Measurements from ENCODE around the gene NDNF. TPM values are rescaled to one million over a fixed set of nuclear protein-coding genes. Genes with fewer than 3 reads are reported as not detected.
A peak's percentile ranks its signal among the peaks of the same experiment; 100 is the strongest.

Gene NDNF, protein sequence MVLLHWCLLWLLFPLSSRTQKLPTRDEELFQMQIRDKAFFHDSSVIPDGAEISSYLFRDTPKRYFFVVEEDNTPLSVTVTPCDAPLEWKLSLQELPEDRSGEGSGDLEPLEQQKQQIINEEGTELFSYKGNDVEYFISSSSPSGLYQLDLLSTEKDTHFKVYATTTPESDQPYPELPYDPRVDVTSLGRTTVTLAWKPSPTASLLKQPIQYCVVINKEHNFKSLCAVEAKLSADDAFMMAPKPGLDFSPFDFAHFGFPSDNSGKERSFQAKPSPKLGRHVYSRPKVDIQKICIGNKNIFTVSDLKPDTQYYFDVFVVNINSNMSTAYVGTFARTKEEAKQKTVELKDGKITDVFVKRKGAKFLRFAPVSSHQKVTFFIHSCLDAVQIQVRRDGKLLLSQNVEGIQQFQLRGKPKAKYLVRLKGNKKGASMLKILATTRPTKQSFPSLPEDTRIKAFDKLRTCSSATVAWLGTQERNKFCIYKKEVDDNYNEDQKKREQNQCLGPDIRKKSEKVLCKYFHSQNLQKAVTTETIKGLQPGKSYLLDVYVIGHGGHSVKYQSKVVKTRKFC
- total RNA-seq (2014; rRNA removed; shearing (Covaris generic)): not detected in 2 replicates

DNA sequence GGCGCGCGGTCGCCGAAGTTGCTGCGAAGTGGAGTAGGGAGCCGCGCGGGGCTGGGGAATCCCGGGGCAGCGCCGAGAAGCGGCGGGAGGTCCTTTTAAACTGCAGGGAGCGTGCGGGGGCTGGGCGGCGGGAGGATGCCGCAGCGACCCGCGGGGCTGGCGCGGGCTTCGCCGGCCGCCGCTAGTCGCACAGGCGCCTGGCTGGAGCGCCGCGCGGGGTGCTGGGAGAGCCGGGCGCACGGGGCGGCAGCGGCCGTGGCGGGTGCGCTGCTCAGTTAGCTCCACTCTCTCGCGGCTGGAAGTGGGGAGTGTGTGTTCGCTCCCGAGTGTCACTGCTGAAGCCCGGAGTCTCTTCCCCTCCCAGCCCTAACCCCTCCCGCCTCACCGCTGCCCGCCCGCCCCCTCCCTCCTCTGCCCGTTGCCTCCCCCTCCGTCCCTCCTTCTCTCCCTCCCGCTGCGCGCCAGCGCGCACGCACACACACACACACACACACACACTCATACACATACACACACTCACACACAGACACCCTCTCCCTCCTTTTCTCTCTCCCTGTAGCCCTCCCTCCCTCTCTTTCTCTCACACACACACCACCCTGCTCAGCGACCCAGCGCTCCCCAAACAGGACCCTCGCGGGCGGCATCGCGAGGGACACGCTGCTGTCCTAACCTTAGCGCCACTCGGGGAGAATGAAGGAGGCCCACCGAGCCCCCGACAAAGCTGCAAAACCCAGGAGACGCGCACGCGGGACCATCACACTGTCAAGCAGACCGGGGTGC, at the start of gene NDNF:
TSS of gene NDNF (minus strand) at position 312 of the 780 bp plus-strand sequence. CDS start 26,698 bp downstream, outside the sequence.
- DNase-seq (ENCODE audit: low read depth): peak; percentile 16

DNA sequence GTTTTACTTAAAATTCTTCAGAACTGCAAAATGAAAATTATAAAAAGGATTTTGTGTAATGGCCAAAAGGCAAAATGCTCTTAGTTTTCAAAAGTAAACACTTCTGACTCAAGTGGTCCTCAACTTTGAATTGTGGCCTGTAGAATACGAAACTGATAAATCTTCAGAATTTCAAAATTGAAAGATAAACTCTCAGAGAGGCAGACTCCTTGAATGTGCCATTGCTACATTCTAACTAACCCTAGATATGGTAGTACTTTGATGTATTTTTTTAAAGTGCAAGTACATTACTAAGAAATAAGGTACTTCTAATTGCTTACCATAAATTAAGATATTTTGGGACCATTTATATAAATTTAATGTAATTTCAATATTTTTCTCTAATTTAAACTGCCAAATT, 47.4 kb upstream of the NDNF start:
- no peak for DNase-seq (ENCODE audit: low read depth)

DNA sequence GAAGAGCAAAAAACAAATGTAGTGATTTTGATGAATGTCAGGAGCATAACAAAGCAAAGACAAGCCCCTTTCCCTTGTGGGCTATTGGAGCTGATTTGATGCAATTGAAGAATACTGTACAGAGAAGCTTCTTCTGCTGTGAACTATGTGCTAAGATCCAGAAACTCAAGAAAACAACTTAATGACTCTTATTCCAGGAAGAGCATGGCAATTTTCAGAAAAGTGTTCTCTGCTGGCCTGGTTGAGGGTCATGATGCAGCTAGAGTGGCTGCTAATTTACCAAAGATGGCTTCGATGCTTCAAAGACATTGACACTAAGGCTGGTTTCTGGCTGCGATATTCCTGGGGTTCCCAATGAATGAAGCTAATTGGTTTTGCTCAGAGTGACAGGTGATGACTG, 46.0 kb upstream of the NDNF start:
- DNase-seq (ENCODE audit: low read depth): no peak

DNA sequence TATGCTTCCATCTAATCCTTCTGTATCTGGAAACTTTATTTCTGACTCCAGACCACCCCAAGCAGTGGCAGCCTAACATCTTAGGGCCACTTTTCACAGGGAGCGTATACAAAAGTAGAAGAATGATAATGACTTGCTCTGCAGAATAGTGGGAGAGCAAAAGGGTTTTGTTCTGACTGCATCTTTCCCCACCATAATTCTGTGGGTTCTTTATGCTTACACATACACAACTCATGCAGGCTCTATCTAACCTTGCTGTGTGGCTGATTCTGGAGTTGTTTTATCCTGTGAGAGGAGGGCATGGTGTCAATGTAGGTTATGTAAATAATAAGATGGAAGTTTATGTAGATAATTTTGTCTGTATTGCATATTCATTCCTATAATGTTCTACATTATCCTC, 42.4 kb upstream of the NDNF start:
- DNase-seq (ENCODE audit: low read depth): no peak

DNA sequence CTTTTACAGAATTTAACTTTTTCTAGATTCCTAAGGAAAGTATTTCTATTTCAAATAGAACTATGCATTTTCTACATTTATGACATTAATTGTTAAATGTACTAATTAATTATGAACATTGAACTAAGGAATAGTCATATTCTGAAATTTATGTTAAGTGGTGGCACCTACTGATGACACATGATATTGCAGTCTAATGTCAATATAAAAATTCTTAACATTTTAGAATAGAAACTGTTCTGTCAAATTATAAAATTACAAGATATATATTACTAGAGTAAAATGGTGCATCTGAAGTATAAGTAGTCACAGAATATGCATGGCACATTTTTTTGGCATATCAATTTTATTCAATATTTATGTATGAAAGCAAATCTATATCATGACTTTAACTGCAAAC, 40.2 kb upstream of the NDNF start:
- DNase-seq (ENCODE audit: low read depth): peak; percentile 1

DNA sequence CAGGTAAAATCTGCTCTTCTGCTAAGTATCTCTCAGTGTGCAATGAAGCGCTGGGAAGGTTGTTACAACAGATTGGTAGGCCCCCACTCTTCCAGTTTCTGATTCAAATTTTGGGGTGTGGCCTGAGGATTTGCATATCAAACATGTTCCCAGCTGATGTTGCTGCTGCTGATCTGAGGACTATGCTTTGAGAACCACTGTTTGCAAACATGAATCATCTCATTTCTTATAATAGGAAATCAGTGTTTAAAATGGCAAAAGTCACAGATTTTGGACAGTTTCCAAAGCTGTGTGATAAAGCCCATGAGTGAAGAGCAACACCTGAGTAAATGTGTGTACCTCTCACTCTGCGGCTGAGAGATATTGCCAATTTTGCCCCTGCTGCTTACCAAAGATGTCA, 36.2 kb upstream of the NDNF start:
- no peak for DNase-seq (ENCODE audit: low read depth)

DNA sequence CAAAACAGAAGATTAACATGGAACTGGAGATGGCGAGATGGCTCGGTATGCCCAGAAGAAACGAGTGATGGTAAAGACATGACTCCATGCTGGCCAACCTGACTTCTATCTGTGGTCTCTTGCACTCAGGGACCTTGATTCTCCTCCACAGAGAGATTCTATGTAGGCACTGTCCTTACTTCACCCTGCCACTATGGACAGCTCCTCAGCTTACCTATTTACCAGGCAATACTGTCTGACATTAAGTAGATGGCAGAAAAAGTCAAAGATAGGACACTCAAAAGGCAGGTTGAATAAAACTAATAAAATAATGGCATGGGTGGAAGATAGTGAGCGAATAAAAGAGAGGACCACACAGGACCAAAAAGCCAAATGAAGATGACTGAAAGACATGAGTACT, 35.2 kb upstream of the NDNF start:
- no peak for DNase-seq (ENCODE audit: low read depth)

DNA sequence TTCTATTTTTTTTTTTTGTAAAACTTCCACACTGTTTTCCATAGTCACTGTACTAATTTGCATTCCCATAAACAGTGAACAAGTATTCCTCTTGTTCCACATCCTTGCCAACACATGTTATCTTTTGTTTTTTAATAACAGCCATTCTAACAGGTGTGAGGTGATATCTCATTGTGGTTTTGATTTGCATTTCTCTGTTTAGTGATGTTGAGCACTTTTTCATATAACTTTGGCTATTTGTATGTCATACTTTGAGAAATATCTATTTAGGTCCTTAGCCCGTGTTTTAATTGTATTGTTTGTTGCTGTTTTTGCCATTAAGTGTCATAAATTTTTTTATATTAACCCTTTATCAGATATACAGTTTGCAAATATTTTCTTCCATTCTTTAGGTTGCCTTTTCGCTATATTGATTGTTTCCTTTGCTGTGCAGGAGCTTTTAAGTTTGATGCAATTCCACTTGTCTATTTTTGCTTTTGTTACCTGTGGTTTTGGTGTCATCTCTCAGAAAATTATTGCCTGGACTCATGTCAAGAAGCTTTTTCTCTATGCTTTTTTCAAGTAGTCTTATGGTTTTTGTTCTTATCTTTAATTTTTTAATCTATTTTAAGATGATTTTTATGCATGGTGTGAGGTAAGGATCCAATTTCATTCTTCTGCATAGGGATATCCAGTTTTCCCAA, 27.9 kb upstream of the NDNF start:
- DNase-seq (ENCODE audit: low read depth): no peak

DNA sequence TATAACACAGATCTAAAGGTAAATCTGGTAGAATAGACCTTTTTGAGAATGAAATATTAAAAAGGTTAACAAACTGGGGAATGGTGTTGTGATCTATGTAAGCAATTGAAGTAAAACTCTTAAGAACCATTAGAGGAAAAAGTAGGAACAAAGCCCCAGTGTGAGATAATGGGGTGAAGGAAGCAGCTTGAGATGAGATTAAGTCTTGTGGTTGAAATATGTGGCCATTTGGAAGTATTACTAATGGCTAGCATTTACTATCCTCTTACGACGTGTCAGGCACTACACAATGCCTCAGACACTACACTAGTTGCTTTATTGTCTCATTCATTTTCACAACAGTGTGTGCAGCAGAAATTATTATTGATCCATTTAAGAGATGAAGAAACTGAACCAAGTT, 25.9 kb upstream of the NDNF start:
- DNase-seq (ENCODE audit: low read depth): no peak

DNA sequence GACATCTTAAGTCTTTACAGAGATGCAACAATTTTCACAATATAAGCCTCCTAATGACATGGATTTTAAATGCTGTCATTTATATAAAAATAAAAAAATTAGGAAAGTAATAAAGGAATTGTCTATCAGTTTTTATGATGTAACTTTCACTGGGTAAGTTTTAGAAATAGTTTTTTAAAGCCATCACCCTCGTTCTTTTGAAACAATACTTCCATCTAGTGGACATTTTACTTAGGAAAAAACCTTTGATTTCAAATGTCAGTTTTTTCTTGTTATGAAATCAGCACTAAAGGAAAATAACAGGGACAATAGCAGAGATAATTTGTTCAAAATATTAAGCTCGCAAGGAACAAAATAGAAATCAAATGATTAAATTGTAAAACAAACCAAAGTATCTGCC, 24.3 kb upstream of the NDNF start:
- peak; percentile 17 for DNase-seq (ENCODE audit: low read depth)

DNA sequence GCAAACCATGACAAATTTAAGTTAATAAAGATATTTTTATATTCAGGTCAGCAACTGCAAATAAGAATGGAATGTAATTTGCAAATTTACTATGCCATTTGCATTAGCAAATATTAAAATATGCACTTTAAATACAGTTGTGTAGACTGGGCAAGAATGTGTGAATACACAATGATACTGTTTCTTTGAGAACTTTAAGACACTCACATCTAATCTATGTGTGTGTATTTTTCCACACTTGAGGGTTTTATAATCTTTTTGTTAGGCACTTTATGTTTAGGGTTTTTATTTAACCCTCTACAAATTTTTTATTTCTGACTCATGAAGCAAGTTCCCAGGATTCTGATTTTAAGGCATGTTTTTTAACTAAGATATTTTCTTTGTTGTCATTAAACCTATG, 23.9 kb upstream of the NDNF start:
- no peak for DNase-seq (ENCODE audit: low read depth)

DNA sequence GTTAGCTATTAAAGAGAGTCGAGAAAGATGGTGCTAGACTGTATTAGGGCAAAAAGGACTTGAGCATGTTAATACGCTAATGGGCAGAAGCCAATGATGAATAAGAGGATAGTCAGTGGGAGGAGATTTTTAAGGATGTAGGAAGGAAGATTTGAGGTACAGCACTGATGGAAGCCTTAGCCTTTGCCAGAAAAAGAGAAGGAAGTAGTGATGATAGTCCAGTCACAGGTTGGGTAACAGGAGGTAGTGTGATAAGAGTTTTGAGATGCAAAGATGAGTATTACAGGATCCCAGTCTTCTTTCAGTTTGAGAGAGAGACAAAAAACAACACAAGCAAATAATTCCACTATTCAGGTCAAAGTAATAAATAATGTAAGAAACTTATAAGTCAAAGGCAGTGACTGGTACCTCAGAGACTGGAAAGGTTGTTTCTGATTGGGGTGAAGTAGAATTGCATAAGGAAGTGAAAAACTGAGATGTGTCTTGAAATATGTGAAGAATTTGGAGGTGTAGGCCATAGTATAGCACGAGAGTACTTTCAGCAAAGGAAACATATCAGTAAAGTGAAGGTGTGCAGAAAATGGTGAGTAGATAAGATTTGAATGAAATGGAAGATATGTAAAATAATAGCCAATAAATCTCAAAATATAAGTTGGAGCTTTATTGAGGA, 22.1 kb upstream of the NDNF start:
- DNase-seq (ENCODE audit: low read depth): no peak

DNA sequence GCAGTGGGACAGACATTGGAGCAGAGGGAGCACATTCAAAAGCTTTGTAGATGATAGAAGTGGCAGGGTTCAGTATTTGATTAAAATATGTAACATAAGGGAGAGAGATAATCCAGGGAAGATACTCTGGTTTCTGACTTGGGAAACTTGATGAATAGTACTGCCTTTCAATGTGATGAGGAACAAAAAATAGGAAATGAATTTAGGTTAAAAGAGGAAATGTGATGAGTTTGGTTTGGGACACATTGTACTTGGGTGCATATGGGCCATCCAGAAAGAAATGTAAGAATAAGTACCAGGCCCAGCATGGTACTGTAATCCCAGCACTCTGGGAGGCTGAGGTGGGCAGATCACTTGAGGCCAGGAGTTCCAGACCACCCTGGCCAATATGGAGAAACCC, 20.9 kb upstream of the NDNF start:
- no peak for DNase-seq (ENCODE audit: low read depth)

DNA sequence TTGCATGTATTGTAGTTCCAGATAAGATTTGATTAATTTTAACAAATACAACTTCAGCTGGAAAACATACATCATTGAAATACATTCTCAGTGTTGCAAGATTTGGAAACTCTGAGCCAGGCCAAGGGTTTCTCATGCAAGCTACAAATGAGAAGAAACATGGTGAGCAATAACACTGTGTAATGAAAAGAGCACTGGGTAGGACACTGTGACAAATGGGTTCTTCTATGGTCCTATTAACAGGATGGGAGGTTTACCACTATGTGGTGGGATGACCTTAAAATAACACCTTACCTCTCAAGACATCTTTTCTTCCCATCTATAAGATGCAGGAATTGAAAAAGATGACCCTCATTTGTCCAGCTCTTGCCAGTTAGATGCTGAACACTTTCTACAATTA, 19.6 kb upstream of the NDNF start:
- no peak for DNase-seq (ENCODE audit: low read depth)

DNA sequence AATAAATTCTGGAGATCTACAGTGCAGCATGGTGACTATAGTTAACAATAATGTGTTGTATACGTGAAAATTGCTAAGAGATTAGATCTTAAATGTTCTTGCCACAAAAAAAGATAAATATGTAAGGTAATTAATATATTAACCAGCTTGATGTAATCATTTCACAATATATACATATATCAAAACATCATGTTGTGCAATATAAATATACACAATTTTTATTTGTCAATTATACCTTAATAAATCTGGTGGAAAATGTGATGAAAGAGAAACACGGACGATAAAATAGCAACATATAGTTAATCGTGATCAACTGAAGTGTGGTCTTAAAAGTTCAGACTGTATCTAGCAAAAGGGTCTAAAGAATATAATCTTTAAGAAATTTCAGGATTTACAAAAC, 16.5 kb upstream of the NDNF start:
- DNase-seq (ENCODE audit: low read depth): no peak

DNA sequence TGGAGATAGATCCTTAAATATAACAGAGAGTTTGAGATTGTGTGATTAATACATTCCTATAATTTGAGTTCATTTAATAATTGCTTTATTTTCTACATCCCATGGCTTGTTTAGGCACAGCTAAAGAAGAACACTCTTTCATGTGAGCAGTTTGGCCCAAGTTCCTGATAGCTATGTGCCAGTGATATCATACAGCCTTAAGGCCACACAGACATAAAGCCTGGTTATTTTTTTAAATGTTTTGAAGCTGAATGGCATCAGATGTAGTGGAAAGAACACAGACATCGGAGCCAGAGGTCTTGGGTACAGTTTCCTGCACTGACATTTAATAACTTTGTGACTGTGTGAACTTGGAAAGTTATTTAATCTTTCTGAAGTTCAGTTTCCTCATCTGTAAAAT, 7.0 kb upstream of the NDNF start:
- no peak for DNase-seq (ENCODE audit: low read depth)

DNA sequence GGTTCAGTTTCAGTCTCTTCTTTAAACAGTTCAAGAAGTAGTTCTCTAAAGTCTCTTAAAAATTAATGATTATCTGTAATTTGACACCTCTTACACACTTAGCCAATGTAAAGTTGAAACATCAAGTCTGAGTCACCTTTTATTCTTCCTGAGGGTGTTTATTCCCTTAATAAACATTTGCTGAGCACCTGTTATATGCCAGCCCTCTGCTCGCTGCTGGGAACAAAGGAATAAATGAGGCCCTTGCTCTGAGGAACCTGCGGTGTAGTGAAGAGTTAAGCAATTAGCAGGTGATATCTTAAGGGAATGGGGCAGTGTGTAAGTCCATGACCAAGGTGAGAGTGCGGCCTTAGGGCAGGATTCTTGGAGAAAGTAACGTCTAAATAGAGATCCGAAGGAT, 5.2 kb upstream of the NDNF start:
- DNase-seq (ENCODE audit: low read depth): no peak

DNA sequence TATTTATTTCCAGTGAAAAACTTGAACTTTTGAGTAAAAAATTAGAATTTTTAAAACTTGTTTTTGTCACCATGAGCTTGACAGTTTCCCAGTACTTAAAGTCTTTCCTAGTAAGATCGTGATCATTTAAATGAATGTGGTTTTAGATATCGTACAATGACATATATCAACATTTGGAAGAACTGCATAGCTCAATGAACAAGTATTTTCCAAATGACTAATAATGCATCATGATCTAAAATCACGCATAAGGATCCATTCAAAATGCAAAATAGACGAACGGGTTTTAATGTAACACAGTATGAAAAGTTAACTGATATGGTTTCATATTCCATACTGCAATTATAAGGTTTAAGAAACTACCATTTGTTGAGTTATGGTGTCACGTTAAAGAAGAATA, 4.1 kb upstream of the NDNF start:
- DNase-seq (ENCODE audit: low read depth): no peak

DNA sequence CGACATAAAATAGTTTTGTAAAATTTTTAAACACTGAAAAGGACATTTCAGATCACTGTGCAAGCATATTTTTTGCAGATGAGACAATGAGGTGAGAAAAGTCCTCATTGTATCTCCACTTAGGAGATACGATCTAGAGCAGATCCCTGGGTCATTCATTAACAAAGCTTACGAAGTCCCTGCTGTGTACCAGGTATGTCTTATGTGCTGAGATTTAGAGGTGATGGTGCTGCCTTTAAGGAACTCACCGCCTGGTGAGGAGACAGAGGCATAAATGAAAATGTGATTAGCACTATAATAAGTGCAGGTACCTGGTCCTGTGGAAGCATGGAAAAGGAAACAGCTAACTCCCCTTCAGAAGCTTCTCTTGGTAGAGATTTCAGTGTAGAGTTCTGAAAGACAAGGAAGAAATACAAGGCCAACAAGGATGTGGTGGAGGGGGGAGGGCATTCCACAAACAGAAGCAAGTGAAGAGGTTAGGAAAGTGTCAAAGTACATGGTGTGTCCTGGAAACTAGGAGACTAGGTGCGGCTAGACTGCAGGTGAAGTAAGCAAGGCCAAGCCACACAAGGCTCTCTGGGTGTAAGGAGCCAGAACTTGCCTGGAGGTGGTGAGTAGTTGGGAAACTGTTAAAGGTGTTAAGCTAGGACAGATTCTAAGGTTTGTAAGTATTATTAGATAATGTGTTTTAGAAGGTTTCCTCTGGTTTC, 1.5 kb upstream of the NDNF start:
- DNase-seq (ENCODE audit: low read depth): no peak

DNA sequence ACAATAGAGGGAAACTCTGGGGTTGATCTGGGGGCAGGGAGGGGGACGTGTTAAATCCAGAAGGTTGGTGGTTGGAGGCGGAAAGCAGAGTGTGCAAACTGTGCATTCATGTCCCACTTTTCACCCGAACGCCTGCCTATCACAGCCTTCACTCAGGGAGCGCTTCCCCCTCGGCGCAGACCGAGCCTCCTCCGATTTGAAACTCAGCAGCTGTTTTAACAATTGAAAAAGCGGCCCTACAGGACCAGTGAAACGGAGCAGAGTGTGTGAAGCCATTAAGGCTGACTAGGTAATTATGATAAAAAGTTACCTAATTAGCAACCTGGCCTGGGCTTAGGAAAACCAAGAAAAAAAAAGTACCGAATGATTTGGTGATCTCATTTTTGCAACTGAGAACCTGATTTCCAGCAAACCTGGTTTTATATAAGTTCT, 685 bp upstream of the NDNF start:
- no peak for DNase-seq (ENCODE audit: low read depth)

DNA sequence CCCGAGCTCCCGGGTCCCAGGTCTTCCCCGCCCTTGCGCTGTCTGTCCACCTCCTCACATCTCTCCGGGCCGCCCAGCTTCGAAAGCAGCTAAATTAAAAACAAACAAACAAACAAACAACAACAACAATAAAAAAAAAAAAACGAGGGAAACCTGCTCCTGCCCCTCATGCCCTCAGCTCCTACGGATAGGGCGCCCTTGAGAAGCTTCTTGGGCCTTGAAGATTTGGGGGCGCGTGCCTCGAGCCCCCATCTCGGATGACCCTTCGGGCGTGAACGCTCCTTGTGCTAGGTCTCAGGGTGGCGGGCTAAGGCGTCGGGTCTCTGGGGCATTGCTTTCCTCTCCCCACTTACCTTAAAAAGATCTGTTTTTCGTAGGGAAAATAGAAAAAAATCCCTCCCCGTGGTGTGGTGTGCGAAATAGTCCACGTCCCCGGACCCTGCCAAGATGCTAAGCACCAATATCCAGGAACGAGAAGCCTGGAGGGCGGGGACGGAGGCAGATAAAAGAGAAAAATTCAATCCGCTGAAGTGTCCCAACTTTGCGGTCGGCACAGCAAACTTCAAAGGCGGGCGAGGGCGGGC, 603 bp downstream of the NDNF start:
- DNase-seq (ENCODE audit: low read depth): peak; percentile 15

Data from RPMI7951 (cell line).